GM19239 (cell line): ENCODE measurements around the gene RINL.
"Not testable (repeated sequence)": the region's sequence is repeated elsewhere in the genome, so short reads cannot be mapped to it uniquely, and the experiment has no call there.

Experiments
- DNase-seq: peaks from one replicate; pipeline ENCODE4 v3.0.0; 2011; ENCODE audit warnings: low spot score; ENCODE audit not compliant: insufficient read length
- FAIRE-seq: peaks from 2 replicates; lab custom pipeline; 2011; peaks lifted over from hg19 to GRCh38; lab: Jason Lieb, UNC

The RINL gene

DNA sequence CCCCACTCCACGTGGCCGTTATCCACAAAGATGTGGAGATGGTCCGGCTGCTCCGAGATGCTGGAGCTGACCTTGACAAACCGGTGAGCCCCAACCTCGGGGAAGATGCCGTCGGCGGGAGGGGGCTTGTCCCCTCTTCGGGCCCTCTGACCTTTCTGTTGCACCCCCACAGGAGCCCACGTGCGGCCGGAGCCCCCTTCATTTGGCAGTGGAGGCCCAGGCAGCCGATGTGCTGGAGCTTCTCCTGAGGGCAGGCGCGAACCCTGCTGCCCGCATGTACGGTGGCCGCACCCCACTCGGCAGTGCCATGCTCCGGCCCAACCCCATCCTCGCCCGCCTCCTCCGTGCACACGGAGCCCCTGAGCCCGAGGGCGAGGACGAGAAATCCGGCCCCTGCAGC is 29.2 kb upstream of the RINL start:
- no peak for FAIRE-seq

DNA sequence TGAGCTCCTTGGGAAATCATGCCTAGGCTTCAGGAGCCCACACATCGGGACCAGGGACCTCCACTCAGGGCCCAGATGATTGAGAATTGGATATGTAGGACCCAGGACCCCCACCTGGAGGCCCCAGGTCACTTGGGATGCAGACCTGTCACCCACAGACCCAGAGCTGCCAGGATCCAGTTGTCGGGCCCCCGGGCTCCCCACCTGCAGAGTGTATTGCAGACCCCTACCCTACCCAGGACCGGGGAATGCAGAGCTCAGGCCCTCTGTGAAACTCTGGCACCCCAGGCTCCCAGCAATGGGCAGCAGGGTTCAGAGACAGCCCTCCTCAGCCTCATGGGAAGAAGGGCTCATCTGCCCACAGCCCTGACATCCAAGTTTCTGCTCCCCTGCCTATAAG is 27.5 kb upstream of the RINL start:
- no peak for FAIRE-seq

More for the DNA sequence above, 29.2 kb upstream of the RINL start:
- DNase-seq: no peak

DNA sequence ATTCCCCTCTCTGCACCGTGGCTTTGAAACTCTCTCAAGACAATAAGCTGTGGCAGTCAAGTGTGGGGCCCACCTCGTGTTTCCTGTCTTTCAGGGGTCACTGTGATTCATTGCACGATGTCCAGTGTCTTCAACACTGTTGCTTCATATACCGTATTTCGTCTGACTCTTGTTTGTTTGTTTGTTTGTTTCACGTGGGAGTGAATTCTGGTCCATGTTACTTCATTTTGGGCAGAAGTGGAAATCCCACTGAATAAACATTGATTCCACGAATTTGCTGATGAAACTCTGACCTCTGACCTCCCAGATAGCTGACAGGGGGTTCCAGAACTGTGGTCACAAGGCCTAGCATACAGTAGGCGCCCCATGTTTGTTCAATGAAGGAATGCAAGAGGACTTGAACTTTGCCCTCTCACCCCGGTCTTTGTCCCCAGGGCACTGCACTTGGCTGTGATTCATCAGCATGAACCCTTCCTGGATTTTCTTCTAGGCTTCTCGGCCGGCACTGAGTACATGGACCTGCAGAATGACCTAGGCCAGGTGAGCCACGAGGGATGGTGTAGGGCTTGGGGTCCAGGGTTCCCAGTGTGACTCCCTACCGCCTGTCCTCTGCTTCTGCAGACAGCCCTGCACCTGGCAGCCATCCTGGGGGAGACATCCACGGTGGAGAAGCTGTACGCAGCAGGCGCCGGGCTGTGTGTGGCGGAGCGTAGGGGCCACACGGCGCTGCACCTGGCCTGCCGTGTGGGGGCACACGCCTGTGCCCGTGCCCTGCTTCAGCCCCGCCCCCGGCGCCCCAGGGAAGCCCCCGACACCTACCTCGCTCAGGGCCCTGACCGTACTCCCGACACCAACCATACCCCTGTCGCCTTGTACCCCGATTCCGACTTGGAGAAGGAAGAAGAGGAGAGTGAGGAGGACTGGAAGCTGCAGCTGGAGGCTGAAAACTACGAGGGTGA is 26.8 kb upstream of the RINL start:
- FAIRE-seq (no peak), DNase-seq (no peak)

More for the DNA sequence above, 27.5 kb upstream of the RINL start:
- DNase-seq: no peak

DNA sequence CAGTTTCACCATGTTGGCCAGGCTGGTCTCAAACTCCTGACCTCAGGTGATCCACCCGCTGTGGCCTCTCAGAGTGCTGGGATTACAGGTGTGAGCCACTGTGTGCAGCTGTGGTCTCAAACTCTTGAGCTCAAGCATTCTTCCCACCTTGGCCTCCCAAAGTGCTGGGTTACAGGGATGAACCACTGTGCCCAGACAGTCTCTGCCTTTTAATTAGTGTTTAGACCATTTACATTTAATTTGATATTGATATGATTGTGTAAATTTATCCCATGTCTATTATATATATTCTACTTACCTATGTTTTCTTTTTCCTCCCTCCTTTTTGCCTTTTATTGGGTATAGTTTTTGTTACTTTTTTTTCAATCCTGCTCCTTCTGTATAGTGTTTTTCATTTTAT is 23.6 kb upstream of the RINL start:
- no peak for FAIRE-seq
- DNase-seq: no peak

DNA sequence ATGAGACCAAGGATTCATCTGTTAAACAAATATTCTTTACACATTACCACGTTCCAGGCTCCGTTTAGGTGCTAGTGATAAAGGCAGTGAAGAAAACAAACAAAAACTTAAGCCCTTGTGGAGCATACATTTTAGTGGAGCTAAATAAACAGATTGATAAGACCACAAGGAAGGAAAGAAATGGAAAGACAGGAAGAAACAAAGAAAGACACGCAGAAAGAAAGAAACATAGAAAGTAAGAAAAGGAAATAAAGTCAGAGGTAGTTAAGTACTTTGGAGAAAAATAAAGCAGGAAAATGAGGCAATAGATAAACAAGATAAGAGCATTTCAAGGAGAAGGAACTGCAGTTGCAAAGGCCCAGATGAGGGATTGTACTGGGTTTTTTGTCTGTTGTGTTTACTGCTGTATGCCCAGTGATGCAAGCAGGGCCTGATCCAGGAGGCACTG is 22.7 kb upstream of the RINL start:
- FAIRE-seq: no peak
- no peak for DNase-seq

DNA sequence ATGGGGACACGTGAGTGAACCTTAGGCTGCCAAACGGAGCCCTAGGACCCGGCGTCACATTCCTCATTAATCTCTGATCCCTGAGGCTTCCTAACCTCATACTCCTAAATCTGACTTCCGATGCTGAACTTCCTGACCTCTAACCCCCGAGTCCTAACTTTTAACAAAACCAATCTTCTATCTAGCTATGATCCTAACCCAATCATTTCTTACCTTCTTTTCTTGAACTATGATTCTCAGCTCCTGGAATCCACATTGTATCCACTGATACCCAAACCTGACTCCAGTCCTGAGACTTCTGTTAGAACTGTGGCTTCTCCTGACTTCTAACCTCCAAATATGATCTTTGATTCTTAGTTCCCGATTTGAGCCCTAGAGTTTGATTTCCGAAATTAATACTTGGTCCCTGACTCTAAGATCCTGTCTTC is 22.1 kb upstream of the RINL start:
- FAIRE-seq (no peak), DNase-seq (no peak)

DNA sequence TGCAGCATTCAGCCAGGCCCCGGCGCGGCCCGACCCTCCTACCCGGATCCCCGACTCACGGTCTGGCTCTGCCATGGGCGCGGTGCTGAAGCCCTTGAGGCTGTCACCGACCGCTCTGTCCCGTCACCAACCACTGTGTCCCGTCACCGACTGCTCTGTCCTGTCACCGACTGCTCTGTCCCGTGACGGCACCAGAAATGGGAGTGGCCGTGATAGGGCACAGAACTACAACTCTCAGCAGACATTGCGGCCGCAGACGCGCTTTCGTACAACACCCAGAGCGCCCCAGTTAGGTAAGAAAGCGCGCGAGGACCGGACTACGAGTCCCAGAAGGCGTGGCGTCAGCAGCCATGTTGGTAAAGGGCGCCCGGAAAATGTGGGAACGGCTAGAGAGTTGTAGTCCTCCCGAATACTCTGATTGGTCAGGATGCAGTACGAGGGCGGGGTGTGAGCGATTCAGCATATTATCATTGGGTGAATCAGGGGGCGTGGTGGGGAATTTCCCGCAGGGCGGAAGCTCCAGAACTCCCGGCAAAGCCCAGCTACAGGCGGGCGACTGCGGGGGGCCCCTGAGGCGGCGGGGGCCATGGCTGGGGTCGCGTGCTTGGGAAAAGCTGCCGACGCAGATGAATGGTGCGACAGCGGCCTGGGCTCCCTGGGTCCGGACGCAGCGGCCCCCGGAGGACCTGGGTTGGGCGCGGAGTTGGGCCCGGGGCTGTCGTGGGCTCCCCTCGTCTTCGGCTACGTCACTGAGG is 21.5 kb upstream of the RINL start, which contains the start of the genes NFKBIB and SIRT2:
Gene NFKBIB (plus strand): TSS at position 523 of the 755 bp plus-strand sequence. CDS start 64 bp downstream, at position 587.
Gene SIRT2 (minus strand): TSS at position 172 of the 755 bp plus-strand sequence. CDS start 97 bp downstream, at position 75.
- DNase-seq (peak; percentile 98), FAIRE-seq (peak; percentile 96)

DNA sequence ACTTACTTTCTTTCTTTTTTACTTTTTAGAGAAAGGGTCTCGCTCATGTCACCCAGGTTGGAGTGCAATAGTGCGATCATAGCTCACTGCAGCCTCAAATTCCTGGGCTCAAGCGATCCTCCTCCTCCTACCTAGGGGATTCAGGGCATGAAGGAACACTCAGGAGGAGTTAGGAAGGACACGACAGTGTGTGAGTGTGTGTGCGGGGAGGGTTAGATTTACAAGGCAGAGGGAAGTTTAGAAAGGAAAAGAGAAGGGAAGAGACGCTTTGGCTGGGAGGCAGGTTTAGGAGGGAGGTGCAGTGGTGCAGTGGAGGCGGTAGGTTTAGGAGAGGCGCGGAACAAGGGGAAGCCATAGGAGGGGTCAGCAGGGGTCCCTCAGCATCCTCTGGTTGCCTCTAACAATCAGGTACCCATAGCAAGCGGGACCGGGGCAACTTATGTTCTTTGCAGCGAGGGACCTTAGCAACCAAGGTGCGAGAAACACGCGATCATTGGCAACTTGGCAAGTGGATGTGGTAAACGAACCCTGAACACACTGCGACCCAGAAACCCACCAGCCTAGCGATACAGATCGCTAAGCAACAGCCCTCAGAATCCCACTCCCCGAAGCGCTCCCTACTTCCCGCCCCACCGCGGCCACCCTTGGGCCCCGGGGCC is 20.8 kb upstream of the RINL start:
- DNase-seq (no peak), FAIRE-seq (peak; percentile 28)

DNA sequence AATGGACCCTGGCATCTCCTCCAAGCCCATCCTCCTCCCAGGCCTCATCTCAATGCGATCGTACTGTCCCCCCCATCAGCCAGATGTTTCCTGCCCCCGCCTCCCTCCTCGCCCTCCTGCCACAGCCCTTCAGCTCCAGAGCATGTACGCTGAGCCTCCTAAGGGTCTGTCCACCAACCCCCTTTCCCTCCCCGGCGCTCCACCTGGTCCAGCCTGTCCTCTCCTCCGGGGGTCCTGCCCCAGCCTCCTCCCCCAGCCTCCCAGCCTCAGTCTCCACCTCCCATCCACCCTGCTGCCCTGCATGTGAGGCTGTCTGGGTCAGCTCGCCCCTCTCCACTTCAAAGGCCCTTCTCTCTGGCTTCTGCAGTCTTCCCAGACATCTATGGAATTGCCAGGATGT is 16.9 kb upstream of the RINL start:
- DNase-seq: no peak
- no peak for FAIRE-seq

DNA sequence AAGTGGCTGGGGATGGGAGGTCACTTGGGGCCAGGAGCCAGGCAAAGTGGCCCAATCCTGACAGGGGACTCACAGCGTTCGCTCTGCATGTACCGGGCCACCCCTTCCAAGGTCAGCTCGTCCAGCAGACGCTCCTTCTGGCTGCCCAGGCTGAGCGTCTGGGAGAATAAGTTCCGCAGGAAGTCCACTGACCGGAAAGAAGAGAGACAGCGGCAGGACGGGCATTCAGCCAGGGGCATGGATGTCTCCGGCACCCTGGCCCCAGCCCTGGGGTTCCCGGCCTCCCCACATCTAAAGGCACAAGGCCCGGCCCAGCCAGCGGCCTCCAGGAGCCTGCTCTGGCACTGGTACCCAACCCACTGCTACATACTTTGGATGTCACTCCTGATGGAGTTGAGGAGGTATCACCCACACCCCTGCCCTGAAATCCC is 15.3 kb upstream of the RINL start:
- FAIRE-seq: no peak
- DNase-seq: no peak

DNA sequence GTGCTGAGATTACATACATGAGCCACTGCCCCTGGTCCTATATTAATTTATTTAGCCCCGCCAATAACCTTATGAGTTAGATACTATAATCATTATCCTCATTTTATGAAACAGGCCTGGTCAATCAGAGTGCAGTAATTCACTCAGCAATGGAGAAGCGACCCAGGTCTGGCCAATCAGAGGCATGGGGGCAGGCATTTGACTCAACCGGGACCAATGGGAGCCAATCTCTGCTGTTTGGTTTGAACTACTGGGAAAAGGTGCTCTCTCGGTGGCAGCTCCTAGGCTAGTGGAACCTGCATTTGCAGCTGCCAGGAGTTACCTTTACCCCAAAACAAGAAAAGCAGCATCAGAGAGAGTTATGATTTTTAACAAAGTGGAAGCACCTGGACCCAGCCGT is 14.8 kb upstream of the RINL start:
- DNase-seq (no peak), FAIRE-seq (no peak)

DNA sequence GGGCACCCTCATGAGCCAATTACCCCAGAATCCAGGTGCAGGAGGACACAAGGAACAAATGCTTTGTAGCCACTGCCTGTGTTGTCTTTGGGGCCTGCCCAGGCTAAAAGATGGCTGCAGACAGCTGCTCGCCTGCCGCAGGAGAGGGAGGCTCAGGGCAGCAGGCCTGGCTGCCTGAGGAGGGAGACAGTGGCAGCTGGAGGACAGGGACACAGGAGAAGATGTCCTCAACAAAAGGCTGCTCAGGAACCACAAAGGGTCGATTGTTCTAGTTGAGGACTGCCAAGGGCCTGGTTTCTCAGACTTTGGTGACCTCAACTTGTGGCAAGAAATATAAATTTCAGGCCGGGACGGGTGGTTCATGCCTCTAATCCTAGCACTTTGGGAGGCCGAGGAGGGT is 13.7 kb upstream of the RINL start:
- FAIRE-seq (no peak), DNase-seq (no peak)

DNA sequence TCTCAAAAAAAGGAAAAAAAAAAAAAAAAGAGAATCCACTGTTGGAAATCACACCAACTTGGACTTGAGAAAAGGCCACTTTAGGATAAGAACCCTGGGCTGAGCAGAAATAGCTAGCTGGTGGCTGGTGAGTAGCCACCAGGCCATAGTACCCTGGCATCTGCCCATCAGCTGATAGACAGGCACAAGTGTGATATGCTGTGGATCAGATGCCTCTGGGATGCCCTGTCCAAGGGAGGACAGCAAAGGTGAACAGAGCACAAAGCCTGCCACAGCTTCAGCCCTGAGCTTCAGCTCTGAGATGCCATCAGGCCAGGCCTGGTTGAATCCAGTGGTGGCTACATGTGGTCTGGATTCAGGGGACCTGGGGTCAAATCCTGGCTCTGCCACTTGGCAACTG is 12.6 kb upstream of the RINL start:
- FAIRE-seq: no peak
- no peak for DNase-seq

DNA sequence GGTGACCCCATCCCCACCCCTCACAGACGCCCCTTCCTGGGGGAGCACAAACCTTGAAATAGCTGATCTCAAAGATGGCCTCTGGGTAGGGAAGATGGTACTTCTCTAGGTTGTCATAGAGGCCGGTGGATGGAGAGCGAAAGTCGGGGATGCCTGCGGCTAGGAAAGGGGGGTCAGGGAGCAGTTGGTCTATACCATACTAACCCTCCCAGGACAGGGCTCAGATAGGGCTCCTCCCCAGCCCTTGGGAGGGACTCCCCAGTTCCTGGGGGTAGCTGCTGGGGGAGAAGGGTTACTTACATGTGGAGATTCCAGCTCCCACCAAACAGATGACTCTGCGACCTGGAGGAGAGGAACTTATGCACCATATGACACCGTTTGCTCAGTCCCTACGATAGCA is 11.7 kb upstream of the RINL start:
- FAIRE-seq: no peak
- no peak for DNase-seq

DNA sequence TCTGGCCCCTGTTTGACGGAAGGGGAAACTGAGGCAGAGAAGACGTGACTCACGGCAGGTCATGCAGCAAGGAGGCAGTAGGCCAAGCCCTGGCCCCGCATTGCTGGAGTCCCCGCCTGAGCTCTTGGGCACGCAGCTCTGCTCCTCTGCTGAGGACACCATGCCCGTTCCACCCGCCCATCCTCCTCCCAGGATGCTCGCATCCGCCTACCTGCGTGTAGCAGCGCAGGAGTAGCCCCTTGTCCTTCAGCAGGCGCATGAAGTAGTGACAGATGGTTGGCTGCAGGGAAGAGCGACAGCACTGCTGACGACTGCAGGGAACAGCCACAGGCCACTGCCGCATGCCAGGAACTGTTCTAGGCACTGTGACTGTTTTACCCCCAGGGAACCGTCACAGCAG is 10.8 kb upstream of the RINL start:
- no peak for DNase-seq
- FAIRE-seq: no peak

DNA sequence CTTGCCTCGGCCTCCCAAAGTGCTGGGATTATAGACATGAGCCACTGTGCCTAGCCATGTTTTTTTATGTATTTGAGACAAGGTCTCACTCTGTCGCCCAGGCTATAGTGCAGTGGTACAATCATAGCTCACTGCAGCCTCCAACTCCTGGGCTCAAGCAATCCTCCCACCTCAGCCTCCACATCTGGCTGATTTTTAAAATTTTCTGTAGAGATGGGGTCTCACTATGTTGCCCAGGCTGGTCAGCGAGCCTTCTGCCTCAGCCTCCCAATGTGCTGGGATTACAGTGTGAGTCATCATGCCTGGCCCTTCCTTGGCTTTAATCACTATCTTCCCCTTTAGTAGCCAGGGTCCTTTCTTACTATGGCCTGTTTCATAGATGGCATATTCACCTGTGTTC is 6.6 kb upstream of the RINL start:
- not testable (repeated sequence) for FAIRE-seq

DNA sequence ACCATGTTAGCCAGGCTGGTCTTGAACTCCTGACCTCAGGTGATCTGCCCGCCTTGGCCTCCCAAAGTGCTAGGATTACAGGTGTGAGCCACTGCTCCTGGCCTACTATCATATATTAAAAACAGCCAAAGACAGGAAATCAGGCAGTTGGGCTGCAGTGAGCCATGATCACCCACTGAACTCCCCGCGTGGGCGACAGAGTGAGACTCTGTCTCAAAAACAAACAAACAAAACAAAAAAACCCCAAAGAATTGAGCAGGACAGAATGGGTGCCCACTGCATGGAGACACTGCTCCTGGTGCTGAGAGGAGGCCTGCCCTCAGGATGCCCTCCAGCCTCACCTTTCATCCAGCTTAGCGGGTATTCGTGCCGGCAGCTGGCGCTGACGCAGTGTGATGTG is 5.2 kb upstream of the RINL start:
- DNase-seq: no peak
- FAIRE-seq: no peak

More for the DNA sequence above, 6.6 kb upstream of the RINL start:
- not testable (repeated sequence) for DNase-seq

DNA sequence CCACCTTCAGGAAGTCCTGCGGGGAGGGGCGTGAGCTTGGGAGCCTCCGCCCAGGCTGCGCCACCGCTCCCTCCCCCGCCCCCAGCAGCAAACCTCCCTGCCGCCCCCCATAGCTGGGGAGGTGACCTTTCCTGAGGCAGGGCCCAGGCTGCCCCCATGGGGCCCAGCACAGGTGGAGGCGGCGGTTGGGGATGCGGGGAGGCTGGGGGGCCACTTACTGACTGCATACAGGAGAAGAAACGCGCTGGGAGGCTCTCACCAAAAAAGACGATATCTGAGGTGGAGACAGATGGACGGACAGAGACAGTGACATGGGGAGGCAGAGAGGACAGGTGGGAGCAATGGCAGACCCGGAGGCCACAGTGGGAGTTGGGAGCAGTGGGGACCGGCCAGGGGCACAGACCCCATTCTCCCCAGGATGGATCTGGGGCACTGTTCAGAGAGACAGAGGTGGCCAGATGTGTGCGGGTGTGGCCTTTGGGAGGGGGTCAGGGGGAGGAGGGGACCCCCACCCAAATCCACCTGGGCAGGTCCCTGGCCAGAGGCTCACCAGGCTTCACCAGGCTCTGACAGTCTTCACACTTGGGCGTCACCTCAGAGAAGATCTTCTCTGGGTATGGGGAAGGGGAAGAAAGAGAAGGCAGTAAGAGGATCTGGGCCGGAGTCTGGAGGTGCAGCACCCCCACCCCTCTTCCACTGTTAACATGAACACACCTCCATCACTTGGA is 3.0 kb upstream of the RINL start:
- FAIRE-seq (no peak), DNase-seq (no peak)

DNA sequence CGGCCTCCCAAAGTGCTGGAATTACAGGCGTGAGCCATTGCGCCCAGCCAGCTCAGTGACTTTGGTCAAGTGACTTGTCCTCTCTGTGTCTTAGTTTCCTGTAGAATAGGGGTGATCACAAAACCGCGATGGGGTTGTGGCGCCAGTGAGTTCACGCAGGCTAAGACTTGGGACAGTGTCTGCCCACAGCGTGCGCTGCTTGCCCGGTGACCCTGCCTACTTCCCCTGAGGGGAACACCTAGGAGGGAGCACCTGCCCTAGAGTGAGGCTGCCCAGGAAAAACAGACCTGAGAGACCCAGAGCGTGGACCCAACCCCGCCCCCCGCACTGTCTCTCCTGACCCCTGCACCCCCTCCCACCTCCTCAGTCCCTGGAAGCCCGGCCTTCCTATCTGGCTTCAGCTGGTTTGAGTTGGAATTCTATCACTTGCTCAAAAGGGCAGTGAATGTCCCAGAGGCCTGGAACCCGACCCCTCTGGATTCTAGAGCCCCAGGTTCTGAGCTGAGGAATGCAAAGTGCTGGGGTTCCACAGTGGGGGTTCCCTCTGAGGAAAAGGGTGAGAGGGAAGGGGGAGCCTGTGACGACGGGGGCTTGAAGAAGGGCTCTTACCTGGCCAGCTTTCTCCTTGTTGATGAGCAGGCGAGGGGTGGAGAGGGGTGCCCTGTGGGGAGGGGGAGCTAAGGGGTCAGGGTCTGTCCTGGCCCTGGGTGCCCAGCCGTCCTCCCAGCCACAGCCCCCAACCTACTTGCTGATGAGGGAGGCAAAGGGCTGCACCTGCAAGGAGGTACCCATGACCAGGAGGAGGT is 2.2 kb upstream of the RINL start:
- DNase-seq (no peak), FAIRE-seq (no peak)
